ENCODE measurements around the gene ATP9B. TPM values are rescaled to one million over a fixed set of nuclear protein-coding genes. Genes with fewer than 3 reads are reported as not detected.

ATP9B gene
- total RNA-seq, 1 experiment from 2014 or later: 15.6 TPM

DNA sequence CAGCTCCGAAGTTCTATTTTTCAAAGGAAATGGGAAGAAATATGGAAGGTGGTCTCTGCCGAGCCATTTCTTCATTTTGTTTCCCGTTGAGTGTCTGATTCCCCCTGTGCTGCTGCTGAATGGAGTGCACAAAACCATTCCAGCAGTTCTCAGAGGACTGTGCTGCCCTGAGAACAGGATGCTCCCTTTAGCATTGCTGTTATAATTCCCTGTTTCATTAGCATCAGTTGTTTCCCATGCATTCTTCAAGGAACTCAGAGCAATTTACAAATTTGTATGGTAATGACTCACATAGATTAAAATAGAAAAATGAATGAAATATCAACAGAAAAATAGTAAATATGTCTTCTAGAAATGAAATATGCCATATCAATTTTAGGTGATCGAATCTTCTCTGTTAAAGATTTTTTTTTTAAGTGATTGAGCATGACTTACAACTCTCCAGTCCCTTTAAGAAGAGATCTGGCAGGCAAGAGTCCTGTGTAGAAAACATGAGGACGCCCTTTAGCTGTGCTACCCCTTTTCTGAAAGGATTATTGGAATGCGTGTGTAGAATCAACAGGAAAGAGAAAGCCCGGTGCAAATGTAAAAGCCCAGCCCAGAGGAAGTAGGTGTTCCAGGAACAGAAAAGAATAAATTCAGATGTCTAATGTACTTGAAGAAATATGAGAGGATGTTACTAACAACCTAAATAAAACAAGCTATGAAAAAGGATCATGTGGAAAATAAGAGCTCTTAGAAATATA is 118.5 kb downstream of the ATP9B start:
- intact Hi-C loops (cut with micrococcal nuclease): no loop called here
- DNase-seq: no peak
- no peak overlapping the region for H3K9ac ChIP-seq (ENCODE audit: low read length)
- TF ChIP-seq, protein P1, sequence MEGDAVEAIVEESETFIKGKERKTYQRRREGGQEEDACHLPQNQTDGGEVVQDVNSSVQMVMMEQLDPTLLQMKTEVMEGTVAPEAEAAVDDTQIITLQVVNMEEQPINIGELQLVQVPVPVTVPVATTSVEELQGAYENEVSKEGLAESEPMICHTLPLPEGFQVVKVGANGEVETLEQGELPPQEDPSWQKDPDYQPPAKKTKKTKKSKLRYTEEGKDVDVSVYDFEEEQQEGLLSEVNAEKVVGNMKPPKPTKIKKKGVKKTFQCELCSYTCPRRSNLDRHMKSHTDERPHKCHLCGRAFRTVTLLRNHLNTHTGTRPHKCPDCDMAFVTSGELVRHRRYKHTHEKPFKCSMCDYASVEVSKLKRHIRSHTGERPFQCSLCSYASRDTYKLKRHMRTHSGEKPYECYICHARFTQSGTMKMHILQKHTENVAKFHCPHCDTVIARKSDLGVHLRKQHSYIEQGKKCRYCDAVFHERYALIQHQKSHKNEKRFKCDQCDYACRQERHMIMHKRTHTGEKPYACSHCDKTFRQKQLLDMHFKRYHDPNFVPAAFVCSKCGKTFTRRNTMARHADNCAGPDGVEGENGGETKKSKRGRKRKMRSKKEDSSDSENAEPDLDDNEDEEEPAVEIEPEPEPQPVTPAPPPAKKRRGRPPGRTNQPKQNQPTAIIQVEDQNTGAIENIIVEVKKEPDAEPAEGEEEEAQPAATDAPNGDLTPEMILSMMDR (conservative IDR thresholded peaks at IDR 0.05; ENCODE audit: low read depth, low read length): no peak
- TF ChIP-seq EZH2phosphoT487 (IDR thresholded peaks at IDR 0.05; ENCODE audit: borderline replicate concordance, low read length): no peak
- no peak for TF ChIP-seq EZH2 (IDR thresholded peaks at IDR 0.05; ENCODE audit: low read length, unreplicated experiment)
- H2AFZ ChIP-seq (ENCODE audit: low read length): no peak overlapping the region
- no peaks in the 10 kb centered on the region for H3K4me1 ChIP-seq (ENCODE audit: insufficient read depth, low read length)
- no peaks in the 10 kb centered on the region for H3F3A ChIP-seq (ENCODE audit: low read length, unreplicated experiment)
- ChIA-PET CTCF (no interaction called here), POLR2A (ENCODE audit: unreplicated experiment) (no interaction called here)
- H4K20me1 ChIP-seq (ENCODE audit: low read length): no peaks in the 10 kb centered on the region
- H3K9me2 ChIP-seq (replicated peaks; ENCODE audit: low read length): no peaks in the 10 kb centered on the region
- H3K27ac ChIP-seq (ENCODE audit: low read length): no peak overlapping the region
- H3K4me3 ChIP-seq (ENCODE audit: low read length): no peak overlapping the region
- H3K4me2 ChIP-seq (ENCODE audit: low read length): no peak overlapping the region
- no peaks in the 10 kb centered on the region for H3K79me2 ChIP-seq (ENCODE audit: low read length)
- BruUV-seq (replicated peaks): no TSS peak
- H3K27me3 ChIP-seq (ENCODE audit: low read length): no peaks in the 10 kb centered on the region
- H3K9me3 ChIP-seq (ENCODE audit: low read length): no peaks in the 10 kb centered on the region
- no peak for ATAC-seq
- no peaks in the 10 kb centered on the region for H3K36me3 ChIP-seq (ENCODE audit: low read depth, low read length)

DNA sequence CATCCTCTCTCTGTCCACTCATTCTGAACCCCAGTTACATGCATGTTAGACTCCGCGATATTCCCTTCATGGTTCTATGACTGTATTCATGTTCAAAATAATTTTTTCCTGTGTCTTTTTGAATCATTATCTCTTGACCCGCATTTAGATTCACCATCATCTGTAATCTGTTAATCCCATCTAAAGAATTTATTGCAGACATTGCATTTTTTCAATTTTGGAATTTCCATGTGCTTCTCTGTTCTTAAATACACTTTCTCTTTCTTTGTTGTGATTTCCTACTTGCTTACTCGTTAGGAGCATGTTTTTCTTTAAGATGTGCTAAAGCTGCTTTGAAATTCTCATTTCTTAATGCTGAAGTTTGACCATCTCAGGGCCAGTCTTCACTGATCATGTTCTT is 122.2 kb downstream of the ATP9B start:
- no peak for ATAC-seq
- no peaks in the 10 kb centered on the region for H3K9me2 ChIP-seq (replicated peaks; ENCODE audit: low read length)
- no peak overlapping the region for H3K4me3 ChIP-seq (ENCODE audit: low read length)
- H3K36me3 ChIP-seq (ENCODE audit: low read depth, low read length): no peaks in the 10 kb centered on the region
- no peak for DNase-seq
- ChIA-PET POLR2A (ENCODE audit: unreplicated experiment) (no interaction called here), CTCF (no interaction called here)
- H3K27me3 ChIP-seq (ENCODE audit: low read length): no peaks in the 10 kb centered on the region
- no peak overlapping the region for H2AFZ ChIP-seq (ENCODE audit: low read length)
- H3K9me3 ChIP-seq (ENCODE audit: low read length): no peaks in the 10 kb centered on the region
- no peaks in the 10 kb centered on the region for H3F3A ChIP-seq (ENCODE audit: low read length, unreplicated experiment)
- no peak overlapping the region for H3K9ac ChIP-seq (ENCODE audit: low read length)
- no peak overlapping the region for H3K4me2 ChIP-seq (ENCODE audit: low read length)
- H3K79me2 ChIP-seq (ENCODE audit: low read length): no peaks in the 10 kb centered on the region
- intact Hi-C loops (cut with micrococcal nuclease): no loop called here
- no TSS peak for BruUV-seq (replicated peaks)
- H3K4me1 ChIP-seq (ENCODE audit: insufficient read depth, low read length): no peaks in the 10 kb centered on the region
- no peaks in the 10 kb centered on the region for H4K20me1 ChIP-seq (ENCODE audit: low read length)
- H3K27ac ChIP-seq (ENCODE audit: low read length): no peak overlapping the region
- TF ChIP-seq, protein P1 (conservative IDR thresholded peaks at IDR 0.05; ENCODE audit: low read depth, low read length): no peak
- no peak for TF ChIP-seq EZH2phosphoT487 (IDR thresholded peaks at IDR 0.05; ENCODE audit: borderline replicate concordance, low read length)
- no peak for TF ChIP-seq EZH2 (IDR thresholded peaks at IDR 0.05; ENCODE audit: low read length, unreplicated experiment)

DNA sequence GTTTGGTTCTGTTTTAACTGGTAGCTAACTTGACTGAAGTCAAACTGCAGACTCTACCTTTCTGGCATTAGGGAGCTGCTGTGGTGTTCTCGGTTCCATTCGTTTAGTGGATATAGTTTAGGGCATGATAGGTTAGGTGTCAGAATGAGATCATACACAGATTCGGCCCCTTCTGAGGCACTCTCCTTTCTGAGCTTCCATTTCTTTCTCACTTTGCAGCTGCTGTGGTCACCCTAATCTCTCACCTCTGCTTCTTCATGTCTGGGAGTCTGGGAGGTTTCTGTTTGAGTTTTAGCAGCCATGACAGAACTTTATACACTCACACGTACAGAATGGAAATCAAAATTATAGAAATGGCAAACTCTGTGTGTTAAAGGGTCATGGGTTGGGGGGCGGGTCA is 122.8 kb downstream of the ATP9B start:
- Histone ChIP-seq H3K4me1 (ENCODE audit: insufficient read depth, low read length) (no peaks in the 10 kb centered on the region), H2AFZ (ENCODE audit: low read length) (no peak overlapping the region), H3K4me2 (ENCODE audit: low read length) (no peak overlapping the region), H4K20me1 (ENCODE audit: low read length) (no peaks in the 10 kb centered on the region), H3K9me2 (replicated peaks; ENCODE audit: low read length) (no peaks in the 10 kb centered on the region), H3K79me2 (ENCODE audit: low read length) (no peaks in the 10 kb centered on the region), H3K4me3 (ENCODE audit: low read length) (no peak overlapping the region), H3K27ac (ENCODE audit: low read length) (no peak overlapping the region), H3K9ac (ENCODE audit: low read length) (no peak overlapping the region), H3K36me3 (ENCODE audit: low read depth, low read length) (no peaks in the 10 kb centered on the region), H3K9me3 (ENCODE audit: low read length) (no peaks in the 10 kb centered on the region), H3F3A (ENCODE audit: low read length, unreplicated experiment) (no peaks in the 10 kb centered on the region), H3K27me3 (ENCODE audit: low read length) (no peaks in the 10 kb centered on the region)
- DNase-seq (no peak), ATAC-seq (no peak)
- ChIA-PET POLR2A (ENCODE audit: unreplicated experiment) (no interaction called here), CTCF (no interaction called here)
- TF ChIP-seq, protein P1 (conservative IDR thresholded peaks at IDR 0.05; ENCODE audit: low read depth, low read length): no peak
- no peak for TF ChIP-seq EZH2phosphoT487 (IDR thresholded peaks at IDR 0.05; ENCODE audit: borderline replicate concordance, low read length)
- no peak for TF ChIP-seq EZH2 (IDR thresholded peaks at IDR 0.05; ENCODE audit: low read length, unreplicated experiment)
- no TSS peak for BruUV-seq (replicated peaks)
- intact Hi-C loops (cut with micrococcal nuclease): no loop called here

All from PC-3 (cell line).